ENCODE data around the gene ZNF148. TPM values are rescaled to one million over a fixed set of nuclear protein-coding genes. Genes with fewer than 3 reads are reported as not detected.
A peak's percentile ranks its signal among the peaks of the same experiment; 100 is the strongest.

Gene ZNF148
- polyA plus RNA-seq, 4 donors, result 4.6 to 24.0 (median 5.6) TPM

DNA sequence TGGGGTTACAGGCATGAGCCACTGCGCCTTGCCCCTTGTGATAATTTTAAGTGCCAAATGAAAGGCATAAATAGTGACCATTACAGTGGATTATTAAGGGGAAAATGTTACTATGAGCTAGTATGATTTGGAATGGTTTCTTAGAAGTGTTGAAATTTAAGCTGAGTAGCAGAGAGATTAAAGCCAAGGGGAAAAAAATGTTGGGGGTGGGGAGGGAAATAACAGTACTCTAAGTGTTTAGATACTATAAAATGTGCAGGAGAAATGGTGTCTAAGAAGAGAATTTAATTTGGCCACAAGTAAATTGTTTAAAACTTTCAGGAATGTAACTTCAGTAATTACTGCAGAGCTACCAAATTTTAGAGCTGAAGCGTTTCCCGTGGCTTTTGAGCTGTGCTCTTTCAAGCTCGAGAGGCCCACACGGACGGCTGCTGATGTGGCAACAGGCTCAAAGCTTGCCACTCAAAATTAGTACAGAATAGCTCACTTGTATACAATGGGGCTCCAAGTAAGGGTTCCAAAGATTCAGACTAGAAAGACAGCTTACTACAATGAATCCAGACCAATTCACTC, 138.7 kb downstream of the ZNF148 start:
- Histone ChIP-seq H3K27ac (ENCODE audit: low read depth in 1 of 3, low read length in 2 of 3) (no peak overlapping the region), H3K27me3 (ENCODE audit: control insufficient read depth in 3 of 3, insufficient read depth in 3 of 3, low read length in 3 of 3) (no peaks in the 10 kb centered on the region), H3K4me3 (ENCODE audit: low read depth in 1 of 3, low read length in 3 of 3) (no peak overlapping the region), H3K36me3 (ENCODE audit: control insufficient read depth in 3 of 3, insufficient read depth in 2 of 3, low read depth in 1 of 3, low read length in 3 of 3) (peaks cover 0 to 13% (median 11%) of the 10 kb centered on the region in 3 donors), H3K9me3 (ENCODE audit: control insufficient read depth in 2 of 2, insufficient read depth in 1 of 2, low read depth in 1 of 2, low read length in 1 of 2) (no peaks in the 10 kb centered on the region), H3K4me1 (ENCODE audit: control insufficient read depth in 3 of 3, insufficient read depth in 2 of 3, low read depth in 1 of 3, low read length in 2 of 3) (no peaks in the 10 kb centered on the region)
- whole genome bisulfite sequencing, 3 donors, result 75 to 96% (median 94%) methylated on average over 6 of the region's 6 CpGs
- FAIRE-seq (no peak), DNase-seq (no peak)

GRCh38 chr3:125234831-125235230, 140.3 kb downstream of the ZNF148 start:
- no peak for DNase-seq
- no peaks in the 10 kb centered on the region for H3K9me3 ChIP-seq (ENCODE audit: control insufficient read depth in 2 of 2, insufficient read depth in 1 of 2, low read depth in 1 of 2, low read length in 1 of 2)
- H3K36me3 ChIP-seq (ENCODE audit: control insufficient read depth in 3 of 3, insufficient read depth in 2 of 3, low read depth in 1 of 3, low read length in 3 of 3), result peaks cover 0 to 14% (median 7%) of the 10 kb centered on the region in 3 donors
- no peak overlapping the region for H3K4me3 ChIP-seq (ENCODE audit: low read depth in 1 of 3, low read length in 3 of 3)
- no peaks in the 10 kb centered on the region for H3K4me1 ChIP-seq (ENCODE audit: control insufficient read depth in 3 of 3, insufficient read depth in 2 of 3, low read depth in 1 of 3, low read length in 2 of 3)
- H3K27ac ChIP-seq (ENCODE audit: low read depth in 1 of 3, low read length in 2 of 3), result no peak overlapping the region
- no peak for FAIRE-seq
- H3K27me3 ChIP-seq (ENCODE audit: control insufficient read depth in 3 of 3, insufficient read depth in 3 of 3, low read length in 3 of 3), result no peaks in the 10 kb centered on the region
- WGBS, 3 donors, result 92 to 99% (median 97%) methylated on average over 1 of the region's 1 CpG

- Histone ChIP-seq H3K4me3 (ENCODE audit: low read depth in 1 of 3, low read length in 3 of 3) (no peak overlapping the region), H3K27ac (ENCODE audit: low read depth in 1 of 3, low read length in 2 of 3) (no peak overlapping the region), H3K9me3 (ENCODE audit: control insufficient read depth in 2 of 2, insufficient read depth in 1 of 2, low read depth in 1 of 2, low read length in 1 of 2) (no peaks in the 10 kb centered on the region), H3K27me3 (ENCODE audit: control insufficient read depth in 3 of 3, insufficient read depth in 3 of 3, low read length in 3 of 3) (no peaks in the 10 kb centered on the region), H3K36me3 (ENCODE audit: control insufficient read depth in 3 of 3, insufficient read depth in 2 of 3, low read depth in 1 of 3, low read length in 3 of 3) (peaks cover 0 to 15% (median 7%) of the 10 kb centered on the region in 3 donors), H3K4me1 (ENCODE audit: control insufficient read depth in 3 of 3, insufficient read depth in 2 of 3, low read depth in 1 of 3, low read length in 2 of 3) (no peaks in the 10 kb centered on the region)
- DNase-seq (no peak), FAIRE-seq (no peak)
- 91 to 95% (median 92%) methylated on average over 3 of the region's 3 CpGs for WGBS, 3 donors
These were observed 142.7 kb downstream of the ZNF148 start for GRCh38 chr3:125232401-125232800.

DNA sequence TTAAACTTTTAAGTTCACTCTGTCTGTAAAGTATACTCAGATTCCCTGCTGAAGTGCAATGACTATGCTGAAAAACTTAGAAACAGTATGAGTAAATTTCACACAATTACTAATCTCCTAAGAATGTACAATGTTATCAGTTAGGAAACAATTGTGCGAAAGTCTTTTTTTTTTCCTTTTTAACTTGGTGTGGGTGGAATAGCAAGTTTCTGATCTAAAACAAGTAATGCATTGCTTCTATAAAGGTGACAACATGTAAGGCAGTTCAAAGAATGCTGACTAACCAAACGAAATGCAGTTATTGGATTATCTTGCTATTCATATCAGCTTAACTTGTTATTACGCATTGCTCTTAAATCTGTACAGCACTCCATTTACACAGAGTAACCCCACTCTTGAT, 143.2 kb downstream of the ZNF148 start:
- Histone ChIP-seq H3K27me3 (ENCODE audit: control insufficient read depth in 3 of 3, insufficient read depth in 3 of 3, low read length in 3 of 3) (no peaks in the 10 kb centered on the region), H3K36me3 (ENCODE audit: control insufficient read depth in 3 of 3, insufficient read depth in 2 of 3, low read depth in 1 of 3, low read length in 3 of 3) (peaks cover 0 to 12% (median 7%) of the 10 kb centered on the region in 3 donors), H3K27ac (ENCODE audit: low read depth in 1 of 3, low read length in 2 of 3) (no peak overlapping the region), H3K4me3 (ENCODE audit: low read depth in 1 of 3, low read length in 3 of 3) (no peak overlapping the region), H3K4me1 (ENCODE audit: control insufficient read depth in 3 of 3, insufficient read depth in 2 of 3, low read depth in 1 of 3, low read length in 2 of 3) (no peaks in the 10 kb centered on the region), H3K9me3 (ENCODE audit: control insufficient read depth in 2 of 2, insufficient read depth in 1 of 2, low read depth in 1 of 2, low read length in 1 of 2) (no peaks in the 10 kb centered on the region)
- no peak for DNase-seq
- 78 to 85% (median 81%) methylated on average over 3 of the region's 3 CpGs for WGBS, 3 donors
- FAIRE-seq, result no peak

GRCh38 chr3:125229707-125230106, 145.4 kb downstream of the ZNF148 start:
- 95 to 100% (median 100%) methylated on average over 1 of the region's 1 CpG for WGBS, 3 donors
- FAIRE-seq, result no peak
- no peaks in the 10 kb centered on the region for H3K4me1 ChIP-seq (ENCODE audit: control insufficient read depth in 3 of 3, insufficient read depth in 2 of 3, low read depth in 1 of 3, low read length in 2 of 3)

GRCh38 chr3:125229168-125229567, 146.0 kb downstream of the ZNF148 start:
- DNase-seq, result no peak
- FAIRE-seq, result no peak
- WGBS, 3 donors, result 84 to 89% (median 84%) methylated on average over 7 of the region's 7 CpGs

More at GRCh38 chr3:125229707-125230106, 145.4 kb downstream of the ZNF148 start:
- Histone ChIP-seq H3K27me3 (ENCODE audit: control insufficient read depth in 3 of 3, insufficient read depth in 3 of 3, low read length in 3 of 3) (no peaks in the 10 kb centered on the region), H3K36me3 (ENCODE audit: control insufficient read depth in 3 of 3, insufficient read depth in 2 of 3, low read depth in 1 of 3, low read length in 3 of 3) (peaks cover 0 to 12% (median 5%) of the 10 kb centered on the region in 3 donors), H3K9me3 (ENCODE audit: control insufficient read depth in 2 of 2, insufficient read depth in 1 of 2, low read depth in 1 of 2, low read length in 1 of 2) (no peaks in the 10 kb centered on the region), H3K27ac (ENCODE audit: low read depth in 1 of 3, low read length in 2 of 3) (no peak overlapping the region), H3K4me3 (ENCODE audit: low read depth in 1 of 3, low read length in 3 of 3) (no peak overlapping the region)
- DNase-seq, result no peak

DNA sequence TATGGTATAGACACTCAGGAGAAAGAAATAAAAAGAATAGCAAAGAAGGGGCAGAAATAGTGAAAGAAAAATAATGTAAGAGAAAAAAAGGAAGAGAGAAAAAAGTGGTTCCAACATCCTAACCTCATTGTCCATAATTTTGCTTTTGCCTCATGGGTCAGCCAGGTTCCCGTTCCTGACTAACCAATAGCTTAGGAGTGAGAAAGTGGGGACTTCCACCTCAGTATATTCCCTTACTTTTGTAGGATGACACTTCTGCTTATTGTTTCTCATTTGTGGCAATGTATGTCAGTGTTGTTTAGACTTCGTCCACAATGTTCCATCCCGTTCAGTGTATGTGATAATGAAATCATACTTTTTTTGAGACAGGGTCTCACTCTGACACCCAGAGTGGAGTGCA, 153.3 kb downstream of the ZNF148 start:
- Histone ChIP-seq H3K36me3 (ENCODE audit: control insufficient read depth in 3 of 3, insufficient read depth in 2 of 3, low read depth in 1 of 3, low read length in 3 of 3) (no peaks in the 10 kb centered on the region), H3K9me3 (ENCODE audit: control insufficient read depth in 2 of 2, insufficient read depth in 1 of 2, low read depth in 1 of 2, low read length in 1 of 2) (no peaks in the 10 kb centered on the region), H3K4me1 (ENCODE audit: control insufficient read depth in 3 of 3, insufficient read depth in 2 of 3, low read depth in 1 of 3, low read length in 2 of 3) (peaks cover 3 to 24% (median 3%) of the 10 kb centered on the region in 3 donors), H3K27ac (ENCODE audit: low read depth in 1 of 3, low read length in 2 of 3) (no peak overlapping the region), H3K4me3 (ENCODE audit: low read depth in 1 of 3, low read length in 3 of 3) (no peak overlapping the region), H3K27me3 (ENCODE audit: control insufficient read depth in 3 of 3, insufficient read depth in 3 of 3, low read length in 3 of 3) (no peaks in the 10 kb centered on the region)
- WGBS, 3 donors, result 78 to 83% (median 82%) methylated on average over 3 of the region's 3 CpGs
- DNase-seq (no peak), FAIRE-seq (no peak)

More at GRCh38 chr3:125229168-125229567, 146.0 kb downstream of the ZNF148 start:
- Histone ChIP-seq H3K27me3 (ENCODE audit: control insufficient read depth in 3 of 3, insufficient read depth in 3 of 3, low read length in 3 of 3) (no peaks in the 10 kb centered on the region), H3K36me3 (ENCODE audit: control insufficient read depth in 3 of 3, insufficient read depth in 2 of 3, low read depth in 1 of 3, low read length in 3 of 3) (peaks cover 0 to 12% (median 5%) of the 10 kb centered on the region in 3 donors), H3K4me1 (ENCODE audit: control insufficient read depth in 3 of 3, insufficient read depth in 2 of 3, low read depth in 1 of 3, low read length in 2 of 3) (no peaks in the 10 kb centered on the region), H3K9me3 (ENCODE audit: control insufficient read depth in 2 of 2, insufficient read depth in 1 of 2, low read depth in 1 of 2, low read length in 1 of 2) (no peaks in the 10 kb centered on the region), H3K27ac (ENCODE audit: low read depth in 1 of 3, low read length in 2 of 3) (no peak overlapping the region), H3K4me3 (ENCODE audit: low read depth in 1 of 3, low read length in 3 of 3) (no peak overlapping the region)

GRCh38 chr3:125220727-125221429, 154.2 kb downstream of the ZNF148 start:
- Histone ChIP-seq H3K4me3 (ENCODE audit: low read depth in 1 of 3, low read length in 3 of 3) (no peak overlapping the region), H3K27me3 (ENCODE audit: control insufficient read depth in 3 of 3, insufficient read depth in 3 of 3, low read length in 3 of 3) (no peaks in the 10 kb centered on the region), H3K36me3 (ENCODE audit: control insufficient read depth in 3 of 3, insufficient read depth in 2 of 3, low read depth in 1 of 3, low read length in 3 of 3) (no peaks in the 10 kb centered on the region), H3K27ac (ENCODE audit: low read depth in 1 of 3, low read length in 2 of 3) (peak overlapping the region in 2 of 3 donors; percentile 6 to 92), H3K4me1 (ENCODE audit: control insufficient read depth in 3 of 3, insufficient read depth in 2 of 3, low read depth in 1 of 3, low read length in 2 of 3) (peaks cover 3 to 24% (median 3%) of the 10 kb centered on the region in 3 donors), H3K9me3 (ENCODE audit: control insufficient read depth in 2 of 2, insufficient read depth in 1 of 2, low read depth in 1 of 2, low read length in 1 of 2) (no peaks in the 10 kb centered on the region)
- no peak for FAIRE-seq
- peak in 1 of 2 donors; percentile 11 for DNase-seq
- 78 to 89% (median 84%) methylated on average over 7 of the region's 7 CpGs for WGBS, 3 donors

Data from small intestine (tissue), 7 donors.